Measurements from ENCODE around the gene OR6C75.

DNA sequence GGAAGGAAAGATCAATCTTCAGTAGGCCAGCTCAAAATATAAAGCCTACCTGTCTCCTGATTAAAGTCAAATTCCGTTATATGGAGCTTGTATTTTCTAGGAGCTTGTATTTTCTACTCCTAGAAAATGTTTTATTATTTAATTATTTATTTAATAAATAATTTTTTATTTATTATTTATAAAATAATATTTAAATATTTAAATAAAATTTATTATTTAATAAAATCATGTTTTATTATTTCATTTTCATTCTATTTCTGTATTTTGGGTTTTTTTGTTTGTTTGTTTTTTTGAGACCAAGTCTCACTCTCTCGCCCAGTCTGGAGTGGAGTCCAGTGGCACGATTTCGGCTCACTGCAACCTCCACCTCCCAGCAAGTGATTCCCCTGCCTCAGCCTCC, 9.7 kb downstream of the OR6C75 start:
- TF ChIP-seq, protein P1, sequence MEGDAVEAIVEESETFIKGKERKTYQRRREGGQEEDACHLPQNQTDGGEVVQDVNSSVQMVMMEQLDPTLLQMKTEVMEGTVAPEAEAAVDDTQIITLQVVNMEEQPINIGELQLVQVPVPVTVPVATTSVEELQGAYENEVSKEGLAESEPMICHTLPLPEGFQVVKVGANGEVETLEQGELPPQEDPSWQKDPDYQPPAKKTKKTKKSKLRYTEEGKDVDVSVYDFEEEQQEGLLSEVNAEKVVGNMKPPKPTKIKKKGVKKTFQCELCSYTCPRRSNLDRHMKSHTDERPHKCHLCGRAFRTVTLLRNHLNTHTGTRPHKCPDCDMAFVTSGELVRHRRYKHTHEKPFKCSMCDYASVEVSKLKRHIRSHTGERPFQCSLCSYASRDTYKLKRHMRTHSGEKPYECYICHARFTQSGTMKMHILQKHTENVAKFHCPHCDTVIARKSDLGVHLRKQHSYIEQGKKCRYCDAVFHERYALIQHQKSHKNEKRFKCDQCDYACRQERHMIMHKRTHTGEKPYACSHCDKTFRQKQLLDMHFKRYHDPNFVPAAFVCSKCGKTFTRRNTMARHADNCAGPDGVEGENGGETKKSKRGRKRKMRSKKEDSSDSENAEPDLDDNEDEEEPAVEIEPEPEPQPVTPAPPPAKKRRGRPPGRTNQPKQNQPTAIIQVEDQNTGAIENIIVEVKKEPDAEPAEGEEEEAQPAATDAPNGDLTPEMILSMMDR (IDR thresholded peaks at IDR 0.05), result no peak
- TF ChIP-seq POLR2AphosphoS5 (IDR thresholded peaks at IDR 0.05; ENCODE audit: low read depth, low read length) (no peak), SIN3A (IDR thresholded peaks at IDR 0.05; ENCODE audit: borderline replicate concordance, insufficient read depth, low read depth, low read length) (no peak)
